Stimulated activated CD4-positive, alpha-beta T cell treated with anti-CD3 and anti-CD28 coated beads, Interleukin-12 subunit alpha, Interleukin-12 subunit beta, amount 100 ng/mL, for 4 hours (primary cell): ENCODE results near the gene A2ML1.
"Not testable (repeated sequence)": the region's sequence is repeated elsewhere in the genome, so short reads cannot be mapped to it uniquely, and the experiment has no call there.

ENCODE experiments used
- DNase-seq: peaks from one replicate; pipeline ENCODE4 v3.0.0-alpha.2; 2020

A2ML1 gene

DNA sequence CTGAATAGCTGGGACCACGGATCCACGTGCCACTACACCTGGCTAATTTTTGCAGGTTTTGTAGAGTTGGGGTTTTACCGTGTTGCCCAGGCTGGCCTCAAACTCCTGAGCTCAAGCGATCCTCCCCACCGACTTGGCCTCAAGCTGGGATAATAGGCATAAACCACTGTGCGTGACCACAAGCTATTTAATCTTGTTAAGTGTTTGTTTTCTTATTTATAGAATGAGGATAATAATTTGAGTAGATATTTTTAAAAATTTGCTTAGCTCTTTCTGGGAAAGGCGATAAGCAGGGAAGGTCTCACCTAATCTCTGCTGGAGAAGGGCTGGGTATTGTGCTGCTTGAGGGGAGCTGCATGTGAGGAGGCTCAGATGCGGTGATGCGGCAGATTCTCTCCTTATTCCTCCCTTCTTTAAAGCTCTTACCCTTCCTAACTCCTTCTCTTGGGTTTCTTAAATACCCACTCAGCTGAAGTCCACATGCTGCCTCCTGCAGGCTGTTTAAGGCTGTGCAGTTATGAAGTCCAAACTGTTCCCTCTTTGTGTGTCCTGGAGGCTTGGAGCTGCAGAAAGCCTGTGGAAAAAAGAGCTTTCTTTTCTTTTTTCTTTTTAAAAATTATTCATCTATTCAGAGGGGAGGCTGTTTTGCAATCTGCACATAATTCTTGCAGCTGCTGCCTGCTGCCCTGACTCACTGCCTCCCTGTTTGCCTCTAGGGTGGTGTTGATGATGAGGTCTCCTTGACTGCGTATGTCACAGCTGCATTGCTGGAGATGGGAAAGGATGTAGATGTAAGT, 37.9 kb downstream of the A2ML1 start:
- peak; percentile 12 for DNase-seq

GRCh38 chr12:8866429-8866828, 44.0 kb downstream of the A2ML1 start:
- no peak for DNase-seq

GRCh38 chr12:8867009-8867408, 44.6 kb downstream of the A2ML1 start:
- DNase-seq, result no peak

DNA sequence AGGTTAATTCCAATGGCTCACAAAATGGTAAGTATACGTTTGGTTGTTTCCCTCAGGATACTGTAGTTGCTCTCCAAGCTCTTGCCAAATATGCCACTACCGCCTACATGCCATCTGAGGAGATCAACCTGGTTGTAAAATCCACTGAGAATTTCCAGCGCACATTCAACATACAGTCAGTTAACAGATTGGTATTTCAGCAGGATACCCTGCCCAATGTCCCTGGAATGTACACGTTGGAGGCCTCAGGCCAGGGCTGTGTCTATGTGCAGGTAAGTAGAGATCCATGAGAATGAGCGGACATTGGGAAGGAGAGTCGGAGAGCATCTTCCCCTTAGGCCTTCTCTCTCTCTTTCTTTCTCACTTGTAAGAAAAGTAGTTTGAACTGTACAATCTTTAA, 45.4 kb downstream of the A2ML1 start:
- DNase-seq, result no peak

- no peak for DNase-seq
Observed at GRCh38 chr12:8870586-8870985, 48.2 kb downstream of the A2ML1 start.

- DNase-seq, result no peak
Observed at GRCh38 chr12:8871068-8871467, 48.6 kb downstream of the A2ML1 start.

- DNase-seq, result no peak
Observed at GRCh38 chr12:8876887-8877286, 54.5 kb downstream of the A2ML1 start.

GRCh38 chr12:8886502-8887284, 64.3 kb downstream of the A2ML1 start:
- DNase-seq, result no peak

- DNase-seq, result no peak
Observed at GRCh38 chr12:8887285-8887715, 64.9 kb downstream of the A2ML1 start.

GRCh38 chr12:8890313-8891085, 68.1 kb downstream of the A2ML1 start:
- DNase-seq, result peak; percentile 36

- no peak for DNase-seq
Observed at GRCh38 chr12:8891976-8892375, 69.6 kb downstream of the A2ML1 start.

GRCh38 chr12:8894378-8894777, 72.0 kb downstream of the A2ML1 start:
- DNase-seq, result no peak

GRCh38 chr12:8894986-8895385, 72.6 kb downstream of the A2ML1 start:
- DNase-seq, result no peak

- DNase-seq, result no peak
Observed at GRCh38 chr12:8897081-8897480, 74.7 kb downstream of the A2ML1 start.

DNA sequence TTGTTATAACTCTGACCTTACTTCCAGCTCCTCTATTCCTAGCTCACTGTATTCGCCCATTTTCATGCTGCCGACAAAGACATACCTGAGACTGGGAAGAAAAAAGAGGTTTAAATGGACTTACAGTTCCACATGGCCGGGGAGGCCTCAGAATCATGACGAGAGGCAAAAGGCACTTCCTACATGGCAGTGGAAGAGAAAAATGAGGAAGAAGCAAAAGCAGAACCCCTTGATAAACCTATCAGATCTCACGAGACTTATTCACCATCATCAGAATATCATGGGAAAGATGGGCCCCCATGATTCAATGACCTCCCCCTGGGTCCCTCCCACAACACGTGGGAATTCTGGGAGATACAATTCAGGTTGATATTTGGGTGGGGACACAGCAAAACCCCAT, 77.4 kb downstream of the A2ML1 start:
- DNase-seq, result no peak

DNA sequence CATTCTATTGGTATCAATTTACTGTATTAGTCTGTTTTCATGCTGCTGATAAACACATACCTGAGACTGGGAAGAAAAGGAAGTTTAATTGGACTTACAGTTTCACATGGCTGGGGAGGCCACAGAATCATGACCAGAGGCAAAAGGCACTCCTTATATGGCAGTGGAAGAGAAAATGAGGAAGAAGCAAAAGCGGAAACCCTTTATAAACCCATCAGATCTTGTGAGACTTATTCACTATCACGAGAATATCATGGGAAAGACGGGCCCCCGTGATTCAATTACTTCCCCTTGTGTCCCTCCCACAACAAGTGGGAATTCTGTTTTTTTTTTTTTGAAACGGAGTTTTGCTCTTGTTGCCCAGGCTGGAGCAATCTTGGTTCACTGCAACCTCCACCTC, 80.3 kb downstream of the A2ML1 start:
- not testable (repeated sequence) for DNase-seq

DNA sequence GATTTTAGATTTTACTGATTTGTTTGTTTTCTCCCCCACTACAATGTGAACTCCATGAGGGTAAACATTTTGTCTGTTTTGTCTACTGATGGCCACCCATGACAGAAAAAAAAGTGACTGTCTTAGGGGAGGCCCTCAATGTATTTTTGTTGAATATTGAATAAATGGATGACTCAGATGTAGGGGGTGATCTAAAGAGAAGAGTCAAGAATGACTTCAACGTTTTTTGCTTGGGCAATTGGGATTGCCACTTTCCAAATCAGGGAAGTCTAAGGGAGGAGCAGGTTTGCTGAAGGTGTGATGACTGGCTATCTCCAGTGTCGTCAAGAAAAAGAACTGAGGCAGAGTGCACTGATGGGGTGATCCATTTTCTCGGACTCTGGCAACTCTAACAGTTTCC, 81.2 kb downstream of the A2ML1 start:
- no peak for DNase-seq

DNA sequence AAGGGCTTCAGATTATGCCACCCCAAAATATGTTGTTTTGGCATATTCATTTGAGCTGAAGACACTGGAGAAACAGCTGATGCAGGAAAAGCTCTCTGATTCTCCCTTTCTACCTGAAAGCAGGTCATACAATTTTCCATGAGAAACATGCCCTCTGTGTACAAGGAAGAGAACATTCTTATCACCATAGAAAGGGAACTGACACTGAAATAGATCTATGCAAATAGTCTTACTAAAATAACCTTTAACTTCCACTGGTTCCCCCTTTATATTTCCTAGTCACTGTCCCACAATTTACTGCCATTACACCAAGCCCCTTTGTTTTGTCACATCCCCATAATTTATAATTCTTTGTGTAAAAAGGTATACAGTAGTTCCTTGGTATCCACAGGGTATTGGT, 82.2 kb downstream of the A2ML1 start:
- DNase-seq, result no peak

DNA sequence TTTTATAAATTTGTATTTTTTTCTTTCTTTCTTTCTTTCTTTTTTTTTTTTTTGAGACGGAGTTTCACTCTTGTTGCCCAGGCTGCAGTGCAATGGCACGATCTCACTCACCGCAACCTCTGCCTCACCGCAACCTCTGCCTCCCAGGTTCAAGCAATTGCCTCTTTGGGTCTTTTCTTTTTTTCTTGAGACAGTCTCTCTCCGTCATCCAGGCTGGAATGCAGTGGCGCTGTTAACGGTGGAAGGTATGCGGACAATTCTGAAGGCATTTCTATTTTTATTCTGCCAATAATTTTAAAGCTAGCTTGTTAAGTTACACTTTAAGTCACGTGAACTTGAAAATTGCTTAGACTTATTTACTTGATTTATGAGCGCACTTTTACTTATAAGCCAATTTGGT, 83.1 kb downstream of the A2ML1 start:
- no peak for DNase-seq

DNA sequence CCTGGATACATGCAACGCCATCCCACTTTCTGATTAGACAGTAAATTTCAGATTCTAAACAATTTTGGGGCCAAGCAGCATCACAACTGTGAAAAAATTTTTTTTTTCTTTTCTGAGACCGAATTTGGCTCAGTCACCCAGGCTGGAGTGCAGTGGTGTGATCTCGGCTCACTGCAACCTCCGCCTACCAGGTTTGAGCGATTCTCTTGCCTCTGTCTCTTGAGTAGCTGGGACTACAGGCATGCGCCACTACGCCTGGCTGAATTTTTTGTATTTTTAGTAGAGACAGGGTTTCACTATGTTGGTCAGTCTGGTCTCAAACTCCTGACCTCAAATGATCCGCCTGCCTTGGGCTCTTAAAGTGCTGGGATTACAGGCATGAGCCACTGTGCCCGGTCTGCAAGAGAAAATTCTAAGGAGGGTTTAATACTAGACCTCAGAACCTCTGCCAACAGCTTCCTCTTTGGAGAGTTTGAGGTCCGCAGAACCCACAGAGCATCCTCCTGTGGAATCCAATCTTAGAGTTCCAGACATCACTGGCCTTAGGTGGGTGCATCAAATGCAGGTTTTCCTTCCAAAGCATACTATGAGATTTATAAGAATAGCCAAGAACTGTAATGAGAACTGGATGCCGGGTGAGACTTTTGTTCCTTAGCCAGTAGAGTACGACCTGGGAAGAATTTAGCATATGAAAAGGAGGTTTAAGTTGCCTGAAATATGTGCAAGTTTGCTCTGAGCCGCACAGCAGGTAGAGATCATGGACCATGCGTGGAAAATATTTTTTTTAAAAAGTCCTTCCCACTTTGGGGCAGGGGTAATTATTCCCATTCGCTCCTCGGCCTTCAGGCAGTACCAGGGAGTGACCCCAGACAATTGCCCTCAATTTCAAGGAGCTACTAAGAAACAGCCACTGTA, 84.1 kb downstream of the A2ML1 start:
- DNase-seq, result no peak

DNA sequence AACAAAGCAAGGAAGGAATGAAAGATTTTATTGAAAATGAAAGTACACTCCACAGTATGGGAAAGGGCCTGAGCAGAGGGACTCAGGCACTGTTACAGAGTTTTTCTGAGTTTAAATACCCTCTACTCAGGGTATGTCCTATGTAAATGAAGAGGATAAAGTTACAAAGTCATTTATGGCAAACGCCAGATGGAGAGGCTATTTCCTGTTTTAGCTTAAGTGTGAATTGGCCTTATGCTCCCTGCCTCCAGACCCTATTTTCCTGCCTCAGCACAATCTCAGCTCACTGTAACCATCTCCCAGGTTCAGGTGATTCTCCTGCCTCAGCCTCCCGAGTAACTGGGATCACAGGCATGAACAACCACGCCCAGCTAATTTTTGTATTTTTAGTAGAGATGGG, 85.1 kb downstream of the A2ML1 start:
- no peak for DNase-seq

- no peak for DNase-seq
Observed at GRCh38 chr12:8909752-8910151, 87.3 kb downstream of the A2ML1 start.
